NOMO-1 treated with dmso at 0.1 percent for 144 hours (cell line): ENCODE measurements around the gene ASTN2.
"Not testable (repeated sequence)": the region's sequence is repeated elsewhere in the genome, so short reads cannot be mapped to it uniquely, and the experiment has no call there.

ENCODE experiments used
- DNase-seq: peaks from one replicate; lab custom pipeline; 2025; ENCODE audit not compliant: unreplicated experiment; lab: John Stamatoyannopoulos, UW

The ASTN2 gene

DNA sequence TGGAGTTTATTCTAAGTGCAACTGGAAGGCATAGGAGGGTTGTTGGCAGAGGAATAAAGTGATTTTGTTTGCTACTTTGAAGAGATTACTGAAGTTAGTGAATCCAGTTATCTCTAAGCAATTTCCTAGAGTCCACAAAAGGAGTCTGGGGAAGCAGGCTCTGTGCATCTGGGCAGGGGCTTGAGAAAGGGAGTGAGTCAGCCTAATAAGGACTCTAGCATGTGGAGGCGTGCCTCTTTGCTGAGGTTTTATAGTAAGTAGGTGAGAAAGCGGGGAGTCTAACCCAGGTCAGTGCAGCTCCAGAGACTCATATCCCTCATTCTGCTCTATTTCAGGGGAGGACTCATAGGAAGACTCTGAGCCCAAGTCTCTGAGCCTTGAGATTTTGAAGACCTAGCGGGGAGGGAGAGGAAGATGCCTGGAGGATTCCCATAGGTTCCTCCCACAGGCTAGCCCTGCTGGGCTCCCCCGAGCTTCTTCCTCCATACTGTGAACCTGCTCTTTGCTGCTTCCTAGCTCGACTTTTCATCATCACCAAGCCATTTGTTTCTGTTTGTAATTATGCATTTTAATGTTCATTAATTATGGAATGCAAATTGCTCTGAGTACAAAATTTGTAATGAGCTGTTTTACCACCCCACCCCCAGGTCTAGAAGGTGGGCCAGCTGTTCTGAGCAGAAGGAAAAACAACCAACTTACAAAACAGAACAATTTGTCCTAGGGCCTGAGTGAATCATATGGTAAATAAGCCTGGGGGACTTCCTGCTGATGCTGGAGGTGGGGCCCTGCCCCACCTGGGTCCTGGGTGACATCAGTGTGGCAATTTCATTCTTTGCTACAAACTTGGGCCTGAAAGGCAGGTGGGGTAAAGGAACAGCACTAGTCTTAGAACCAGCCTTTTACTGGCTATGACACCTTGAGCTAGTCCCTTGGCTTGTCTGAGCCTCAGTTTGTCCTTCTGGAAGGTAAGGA is 577.6 kb downstream of the ASTN2 start:
- DNase-seq = no peak

DNA sequence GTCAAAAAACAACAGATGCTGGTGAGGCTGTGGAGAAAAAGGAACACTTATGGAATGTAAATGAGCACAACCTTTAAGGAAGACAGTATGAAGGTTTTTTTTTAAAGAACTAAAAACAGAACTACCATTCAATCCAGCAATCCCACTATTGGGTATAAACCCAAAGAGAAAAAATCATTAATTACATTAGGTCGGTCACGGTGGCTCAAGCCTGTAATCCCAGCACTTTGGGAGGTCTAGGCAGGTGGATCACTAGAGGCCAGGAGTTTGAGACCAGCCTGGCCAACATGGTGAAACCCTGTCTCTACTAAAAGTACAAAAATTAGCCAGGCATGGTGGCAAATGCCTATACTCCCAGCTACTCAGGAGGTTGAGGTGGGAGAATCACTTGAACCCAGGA is 584.5 kb downstream of the ASTN2 start:
- DNase-seq = not testable (repeated sequence)

DNA sequence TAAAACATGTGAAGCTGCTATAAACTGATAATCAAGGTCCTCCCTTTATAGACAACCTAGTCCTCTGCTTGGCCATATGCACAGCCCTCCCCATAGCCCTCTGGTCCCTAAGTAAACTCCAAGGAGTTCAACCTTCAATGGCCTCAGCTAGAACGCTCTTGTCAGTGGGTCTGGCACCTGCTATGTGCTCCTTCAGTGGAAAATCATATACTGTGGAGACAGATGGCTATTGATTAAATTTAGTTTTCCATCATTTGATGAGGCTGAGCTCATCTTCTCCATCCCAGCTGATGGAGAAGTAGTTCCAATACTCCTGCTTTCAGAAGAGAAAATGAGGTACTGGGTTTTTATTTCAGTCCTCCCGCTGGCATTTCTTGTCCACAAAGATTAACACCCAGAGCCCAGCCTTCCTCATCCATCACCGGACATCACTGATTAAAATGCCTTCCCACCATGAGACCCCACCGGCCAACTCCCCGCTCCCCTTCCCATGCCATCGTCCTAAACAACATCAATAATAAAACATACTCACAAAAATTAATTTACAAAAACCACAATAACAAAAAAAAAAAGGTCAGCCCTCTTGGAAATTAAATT is 593.1 kb downstream of the ASTN2 start:
- DNase-seq = no peak

DNA sequence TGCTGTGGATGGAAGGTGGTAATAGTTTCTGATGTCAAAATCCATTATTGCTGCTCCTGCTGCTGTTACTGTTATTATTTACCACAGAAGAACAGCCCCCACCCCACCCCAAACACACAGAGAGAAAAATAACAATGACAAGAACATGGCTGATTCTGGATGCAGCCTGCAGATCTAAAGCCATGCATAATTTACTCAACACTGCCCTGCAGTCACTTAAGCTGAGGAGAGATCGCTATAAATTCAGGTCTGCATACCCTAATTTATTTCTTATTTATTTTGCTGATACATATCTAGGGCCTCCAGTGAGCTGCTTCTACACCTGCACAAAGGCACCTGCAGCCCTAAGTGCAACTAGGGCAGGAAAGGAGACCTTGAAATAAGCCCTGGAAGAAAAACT is 595.7 kb downstream of the ASTN2 start:
- no peak for DNase-seq

DNA sequence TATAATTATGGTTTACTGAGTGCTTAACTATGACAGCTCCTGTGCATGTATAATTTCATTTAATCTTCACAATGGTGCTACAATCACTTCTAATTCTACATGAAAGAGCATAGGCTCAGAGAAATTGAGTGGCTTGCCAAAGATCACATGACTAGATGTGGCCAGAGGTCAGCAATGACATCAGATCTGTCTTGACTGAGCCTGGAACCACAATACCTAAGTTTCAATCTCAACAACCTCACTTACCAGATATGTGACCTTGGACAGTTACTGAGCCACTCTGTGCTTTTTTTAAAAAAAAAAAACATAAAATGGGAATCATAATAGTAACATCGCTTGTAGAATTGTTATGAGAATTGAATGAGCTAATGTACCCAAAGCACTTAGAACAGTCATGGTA is 597.1 kb downstream of the ASTN2 start:
- no peak for DNase-seq

DNA sequence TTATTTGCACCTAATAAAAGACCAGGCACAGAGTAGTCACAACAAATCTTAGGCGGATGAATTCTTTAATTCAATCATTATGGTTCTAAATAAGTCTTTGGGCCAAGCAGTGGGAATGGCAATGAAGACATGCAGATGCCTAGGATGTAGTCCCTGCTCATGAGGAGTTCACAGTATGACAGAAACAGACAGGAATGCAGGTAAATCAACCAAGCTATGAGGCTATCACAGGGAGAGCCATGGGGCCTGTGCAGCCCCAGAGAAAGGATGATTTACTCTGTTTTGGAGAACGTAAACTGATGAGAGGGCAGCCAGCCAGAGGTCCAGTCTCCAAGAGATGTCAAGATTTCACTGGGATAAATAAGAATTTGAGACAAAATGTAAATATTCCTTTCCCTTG is 598.4 kb downstream of the ASTN2 start:
- no peak for DNase-seq

DNA sequence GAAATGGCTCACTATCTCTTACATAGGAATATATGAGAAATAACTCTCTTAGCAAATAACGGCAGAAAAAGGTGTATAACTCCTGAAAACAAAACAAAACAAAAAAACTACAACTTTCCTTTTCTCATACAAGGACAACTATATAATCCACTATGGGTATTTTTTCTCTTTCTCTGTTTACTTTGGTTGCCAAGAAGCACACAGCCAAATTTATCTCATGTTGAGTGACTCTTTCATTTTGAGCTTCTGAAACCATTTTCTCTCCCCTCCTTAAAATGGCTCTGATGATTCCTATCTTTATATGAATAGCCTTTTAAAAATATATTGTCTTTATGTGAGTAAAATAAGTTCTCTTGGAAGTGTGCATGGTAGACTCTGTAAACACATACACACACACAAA is 599.0 kb downstream of the ASTN2 start:
- DNase-seq = no peak

DNA sequence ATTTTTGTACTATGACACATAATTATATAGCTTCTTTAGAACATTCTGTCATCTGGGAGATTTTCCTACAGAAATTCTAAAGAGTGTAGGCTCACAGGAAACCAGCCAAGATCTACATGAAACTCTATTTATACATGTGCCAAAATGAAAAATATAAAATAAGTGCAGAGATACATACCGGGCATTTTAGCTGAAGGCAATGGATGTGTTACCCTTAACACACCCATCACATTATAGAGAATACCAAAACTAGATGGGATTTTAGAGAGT is 601.9 kb downstream of the ASTN2 start:
- no peak for DNase-seq

DNA sequence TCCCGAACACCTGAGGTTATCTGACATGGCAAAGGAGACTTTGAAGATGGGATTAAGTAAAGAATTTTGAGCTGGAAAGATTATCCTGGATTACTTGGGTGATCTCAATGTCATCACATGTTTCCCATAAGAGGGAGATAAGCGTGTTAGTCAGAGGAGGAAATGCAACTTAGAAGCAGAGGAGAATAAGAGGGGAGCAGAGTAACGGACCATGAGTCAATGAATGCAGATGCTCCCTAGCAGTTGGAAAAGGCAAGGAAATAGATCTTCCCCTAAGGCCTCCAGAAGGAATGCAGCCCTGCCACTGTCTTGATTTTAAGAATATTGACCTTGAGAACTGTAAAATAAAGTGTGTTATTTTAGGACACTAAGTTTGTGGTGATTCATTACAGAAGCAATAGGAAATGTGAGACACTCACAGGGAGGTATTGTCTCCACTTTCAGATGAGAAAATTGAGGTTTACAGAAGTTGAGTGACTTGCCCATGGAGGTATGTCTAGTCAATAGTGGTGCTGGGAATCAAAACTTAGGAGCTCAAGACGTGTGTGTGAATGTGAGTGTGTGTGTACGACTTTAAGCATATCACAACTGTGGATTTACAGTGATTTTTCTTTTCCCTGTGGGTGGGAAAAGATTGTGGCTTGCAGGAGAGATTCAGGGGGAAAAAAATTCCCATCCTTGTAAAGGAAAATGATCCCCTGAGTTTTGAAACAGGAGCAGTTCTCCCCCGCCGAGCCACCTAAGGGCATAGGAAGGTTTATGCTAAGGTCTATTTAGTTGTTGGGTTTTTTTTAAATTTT is 602.4 kb downstream of the ASTN2 start:
- DNase-seq = no peak

DNA sequence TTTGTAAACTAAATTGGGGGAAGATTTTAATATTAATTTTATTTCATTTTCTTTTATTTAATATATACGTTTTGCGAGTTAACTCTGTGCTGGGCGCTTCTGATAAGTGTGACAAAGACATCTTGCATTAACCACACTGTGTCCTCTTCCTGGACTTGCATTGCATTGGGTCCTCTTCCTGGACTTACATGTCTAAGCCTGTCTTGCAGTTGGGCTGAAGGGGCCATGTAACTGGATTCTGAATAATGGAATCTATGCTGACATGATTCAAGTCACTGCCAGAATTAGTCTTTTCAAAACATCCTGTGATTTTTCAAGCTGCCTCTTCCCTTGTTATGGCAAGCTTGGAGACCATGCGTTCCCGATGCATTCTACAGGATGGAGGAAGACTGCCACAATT is 605.2 kb downstream of the ASTN2 start:
- DNase-seq = no peak

DNA sequence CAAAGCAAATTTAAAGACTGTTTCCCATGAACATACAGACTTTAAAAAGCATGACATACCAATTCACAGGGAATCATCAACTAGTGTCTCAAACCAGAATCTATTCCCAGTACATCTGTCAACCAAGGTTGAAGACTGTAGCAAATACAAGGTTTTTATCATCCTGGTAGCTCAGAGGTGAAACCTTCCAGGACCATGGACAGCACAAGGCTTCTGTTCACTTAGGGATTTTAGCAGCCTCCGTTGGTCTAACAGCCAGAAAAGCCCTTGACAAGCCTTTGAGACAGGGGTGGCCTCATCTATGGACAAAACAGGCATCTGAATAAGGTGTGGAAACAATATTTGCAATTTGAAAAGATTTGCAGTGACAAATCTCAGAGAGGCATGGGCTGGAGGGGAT is 608.8 kb downstream of the ASTN2 start:
- DNase-seq = no peak

DNA sequence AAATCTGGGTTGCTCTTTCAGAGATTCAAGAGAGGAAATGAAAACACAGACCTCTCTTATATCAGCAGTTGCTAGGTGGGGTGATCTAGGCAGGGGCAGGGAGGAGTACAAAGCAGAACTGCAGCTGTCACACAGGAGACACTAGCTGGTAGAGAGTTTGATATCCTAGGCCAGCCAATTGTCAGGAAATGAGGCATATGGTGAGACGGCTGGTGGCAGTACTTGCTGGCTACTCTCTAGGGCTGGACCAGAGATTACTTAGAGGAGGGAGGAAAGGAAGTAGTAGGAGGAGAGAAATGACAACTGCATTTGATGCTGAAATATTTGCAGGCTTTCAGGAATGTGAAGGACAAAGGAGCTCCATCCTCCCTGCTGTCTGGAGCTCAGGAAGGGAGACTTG is 614.0 kb downstream of the ASTN2 start:
- no peak for DNase-seq

DNA sequence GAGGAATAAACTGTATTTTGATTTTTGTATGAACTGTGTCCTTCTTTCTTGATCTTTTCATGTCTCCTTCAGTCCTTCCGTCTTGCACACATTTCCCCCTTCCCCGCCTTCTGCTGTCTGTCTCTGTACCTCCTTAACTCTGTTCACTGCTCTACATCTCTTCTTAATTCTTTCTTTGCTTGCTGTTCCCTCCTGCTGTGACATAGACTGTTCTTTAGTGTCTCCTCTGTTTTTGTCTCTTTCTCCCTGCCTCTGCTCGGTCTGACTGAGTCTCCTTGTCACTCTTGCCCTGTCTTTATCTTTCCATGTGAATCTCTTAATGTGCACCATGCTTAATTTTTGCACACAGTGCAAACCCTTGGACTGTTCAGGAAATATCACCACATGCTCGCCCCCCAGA is 614.8 kb downstream of the ASTN2 start:
- no peak for DNase-seq

DNA sequence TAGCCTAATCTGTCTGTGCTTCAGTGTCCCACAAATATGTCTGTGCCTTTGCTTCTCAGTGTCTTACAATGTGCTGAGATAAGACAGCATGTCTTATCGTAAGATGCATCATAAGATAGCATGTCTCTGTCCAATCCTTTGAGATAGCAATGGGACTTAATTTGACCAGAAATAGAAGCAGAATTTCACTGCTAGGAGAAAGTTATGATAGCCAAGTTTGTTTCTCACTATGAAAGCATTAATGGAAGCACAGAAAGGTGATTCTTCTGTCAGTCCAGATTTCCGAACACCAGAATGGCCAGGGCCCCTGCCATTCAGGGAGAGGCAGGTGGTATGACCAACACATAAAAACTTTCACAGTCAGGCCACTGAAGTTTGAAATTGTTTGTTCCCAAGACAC is 616.3 kb downstream of the ASTN2 start:
- DNase-seq = no peak

DNA sequence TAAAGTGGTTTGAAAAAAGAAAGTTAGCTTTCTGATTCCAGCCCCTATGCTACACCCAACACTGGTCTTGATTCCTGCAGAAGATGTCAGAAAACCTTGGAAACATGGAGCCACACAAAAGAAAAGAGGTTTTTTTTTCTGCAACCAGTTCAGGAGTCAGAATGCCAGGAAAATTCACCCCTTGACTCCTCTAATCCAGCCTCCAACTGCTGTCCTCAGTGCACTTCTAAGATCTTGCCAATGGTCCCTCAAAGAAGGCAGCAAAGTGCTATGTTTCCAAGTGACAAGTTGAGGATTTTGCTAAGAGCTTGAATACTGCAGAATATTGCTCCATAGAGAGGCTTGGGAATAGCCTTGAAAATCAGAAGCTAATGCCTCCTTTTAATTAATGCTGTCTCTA is 617.6 kb downstream of the ASTN2 start:
- no peak for DNase-seq

DNA sequence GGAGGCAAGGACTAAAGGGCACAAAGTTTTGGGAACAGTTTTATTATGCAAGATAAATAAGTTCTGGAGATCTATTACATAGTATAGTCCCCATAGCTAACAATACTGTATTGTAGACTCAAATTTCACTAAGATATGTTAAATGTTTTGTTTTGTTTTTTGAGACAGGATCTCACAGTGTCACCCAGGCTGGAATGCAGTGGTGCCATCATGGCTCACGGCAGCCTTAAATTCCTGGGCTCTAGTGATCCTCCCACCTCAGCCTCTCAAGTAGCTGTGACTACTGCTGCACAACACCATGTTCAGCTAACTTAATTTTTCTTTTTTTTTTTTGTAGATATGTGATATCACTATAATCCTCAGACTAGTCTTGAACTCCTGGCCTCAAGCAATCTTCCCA is 618.2 kb downstream of the ASTN2 start:
- no peak for DNase-seq

DNA sequence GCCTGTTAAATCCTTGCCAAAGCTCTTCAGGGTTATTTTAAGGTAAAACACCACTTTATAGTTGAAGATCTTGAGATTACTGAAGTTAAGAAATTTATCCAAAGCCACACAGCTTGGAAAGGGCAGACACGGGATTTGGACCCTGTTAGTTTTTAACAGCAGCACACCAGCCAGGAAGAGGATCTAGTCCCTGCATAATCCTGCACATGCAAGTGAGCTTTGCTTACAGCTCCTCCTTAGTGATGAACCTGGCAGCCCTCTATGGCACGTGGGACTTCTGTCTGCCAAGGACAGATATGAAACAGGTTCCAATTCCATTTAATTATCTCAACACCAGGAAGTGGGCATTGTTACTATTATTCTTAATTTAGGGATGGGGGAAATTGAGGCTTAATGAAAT is 619.0 kb downstream of the ASTN2 start:
- no peak for DNase-seq

DNA sequence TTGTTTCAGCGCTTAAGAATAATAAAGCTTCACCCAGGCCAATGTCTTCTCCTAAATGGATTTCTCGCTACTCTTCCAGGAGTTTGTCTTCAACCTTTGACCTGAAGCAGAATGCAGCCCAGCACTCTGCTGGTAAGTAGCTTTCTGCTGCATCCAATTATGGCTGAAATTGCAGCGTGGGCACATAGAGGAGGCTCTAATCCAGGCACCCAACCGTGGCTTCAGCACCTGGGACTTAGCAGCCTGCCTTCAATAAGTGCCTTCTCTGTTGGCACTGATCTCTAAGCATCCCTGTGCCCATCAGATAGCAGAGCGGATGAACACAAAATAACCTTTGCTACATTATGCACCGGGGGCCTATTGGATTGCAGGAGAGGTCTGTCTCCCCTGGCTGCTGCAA is 622.6 kb downstream of the ASTN2 start:
- DNase-seq = no peak

DNA sequence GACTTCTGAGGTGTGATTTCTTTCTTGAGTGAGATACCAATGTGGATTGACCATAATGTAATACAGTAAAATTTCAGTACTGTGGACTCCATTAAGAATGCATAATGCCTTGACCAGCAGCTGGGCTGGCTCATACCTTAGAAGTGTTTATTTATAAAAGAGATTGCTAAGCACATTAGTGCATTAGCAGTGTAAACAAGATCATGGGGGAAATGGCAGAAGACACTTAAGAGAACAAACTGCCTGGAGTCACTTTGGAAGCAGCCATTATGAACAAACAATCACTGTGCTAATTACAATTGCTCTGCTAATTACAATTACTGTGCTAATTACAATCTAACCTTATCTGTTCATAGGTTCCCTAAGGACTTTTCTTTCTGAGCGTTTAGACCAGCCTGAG is 623.5 kb downstream of the ASTN2 start:
- no peak for DNase-seq

DNA sequence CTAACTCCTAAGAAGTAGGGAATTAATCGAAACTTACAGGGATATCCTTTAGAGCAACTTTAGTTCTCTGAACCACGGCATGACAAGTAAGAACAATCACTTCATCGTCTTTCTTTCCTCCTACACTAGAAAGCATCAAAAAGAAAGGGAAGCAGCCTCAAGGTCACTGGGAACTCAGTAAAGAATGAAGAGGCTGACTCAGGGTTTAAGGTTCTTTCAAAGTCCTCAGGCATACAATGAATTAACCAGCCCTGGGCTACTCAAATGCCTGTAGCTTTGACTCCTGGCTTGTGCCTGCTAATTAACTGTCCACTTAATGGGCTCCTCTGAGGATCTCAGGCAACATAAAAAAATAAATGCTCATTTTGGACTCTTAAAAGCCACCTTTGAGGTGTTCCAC is 625.8 kb downstream of the ASTN2 start:
- DNase-seq = no peak

DNA sequence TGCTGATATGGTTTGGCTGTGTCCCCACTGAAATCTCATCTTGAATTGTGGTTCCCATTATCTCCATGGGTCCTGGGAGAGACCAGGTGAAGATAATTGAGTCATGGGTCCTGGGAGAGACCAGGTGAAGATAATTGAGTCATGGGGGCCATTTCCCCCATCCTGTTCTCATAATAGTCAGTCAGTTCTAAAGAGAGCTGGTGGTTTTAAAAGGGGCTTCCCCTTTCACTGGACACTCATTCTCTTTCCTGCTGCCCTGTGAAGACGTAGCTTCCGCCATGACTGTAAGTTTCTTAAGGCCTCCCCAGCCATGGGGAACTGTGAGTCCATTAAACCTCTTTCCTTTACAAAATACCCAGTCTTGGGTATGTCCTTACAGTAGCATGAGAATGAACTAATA is 628.1 kb downstream of the ASTN2 start:
- no peak for DNase-seq

DNA sequence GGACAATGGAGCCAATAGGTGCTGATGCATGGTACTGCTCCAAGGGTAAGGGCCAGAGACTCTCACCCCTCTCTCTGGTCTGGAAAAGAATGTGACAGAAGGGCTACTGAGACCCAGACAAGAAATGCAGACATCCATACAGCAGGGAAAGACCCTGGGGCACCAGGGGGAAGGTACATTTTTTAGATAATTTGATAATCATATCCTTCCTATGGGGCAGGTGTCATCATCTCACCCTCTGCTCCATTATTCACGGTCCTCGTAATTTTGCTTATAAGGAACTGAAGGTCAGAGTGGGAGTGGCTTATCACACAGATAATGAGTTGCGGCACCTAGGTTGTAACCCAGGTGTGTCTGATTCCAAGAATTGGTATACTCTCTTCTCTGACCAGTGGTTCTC is 637.7 kb downstream of the ASTN2 start:
- DNase-seq = no peak
